HCT116 (cell line): ENCODE measurements around the gene TBC1D13.
"Not testable (repeated sequence)": the region's sequence is repeated elsewhere in the genome, so short reads cannot be mapped to it uniquely, and the experiment has no call there.

Source experiments
- EZH2 ChIP-seq: fragments of 200-600 bp; sonication (generic); IDR thresholded peaks from 2 replicates; pipeline ENCODE4 v1.6.1; 2017; ENCODE audit warnings: antibody characterized with exemption, mixed run types
- EZH2phosphoT487 ChIP-seq: fragments of 200-600 bp; IDR thresholded peaks from 2 replicates; pipeline ENCODE4 v1.6.1; 2018; ENCODE audit warnings: antibody characterized with exemption, borderline replicate concordance
- POLR2A ChIP-seq: IDR thresholded peaks from 2 replicates; pipeline ENCODE4 v1.7.0; 2011; ENCODE audit warnings: borderline replicate concordance; ENCODE audit not compliant: insufficient read depth, insufficient read length; ENCODE audit errors: extremely low read depth
- POLR2AphosphoS5 ChIP-seq: IDR thresholded peaks from 2 replicates; pipeline ENCODE4 v1.6.1; 2011; ENCODE audit warnings: mild to moderate bottlenecking, low read depth, low read length, moderate library complexity
- RAD21 ChIP-seq: IDR thresholded peaks from 2 replicates; pipeline ENCODE4 v1.6.1; 2012; ENCODE audit warnings: low read depth, mild to moderate bottlenecking
- SP1 ChIP-seq: IDR thresholded peaks from 2 replicates; pipeline ENCODE4 v1.6.1; 2012; ENCODE audit warnings: low read depth
- SRF ChIP-seq: IDR thresholded peaks from 2 replicates; pipeline ENCODE4 v1.6.1; 2012; ENCODE audit warnings: low read depth
- TCF7L2 ChIP-seq: IDR thresholded peaks from 2 replicates; pipeline ENCODE4 v1.7.0; 2011; ENCODE audit warnings: borderline replicate concordance, inconsistent platforms; ENCODE audit not compliant: insufficient read depth, insufficient read length; ENCODE audit errors: extremely low read depth
- YY1 ChIP-seq: IDR thresholded peaks from 2 replicates; pipeline ENCODE4 v1.6.1; 2011; ENCODE audit warnings: low read length, low read depth, moderate library complexity, mild to moderate bottlenecking; ENCODE audit not compliant: insufficient replicate concordance; ENCODE audit errors: extremely low read depth
- ZNF274 ChIP-seq: fragments of 200-500 bp; sonication (Bioruptor generic); IDR thresholded peaks from 2 replicates; pipeline ENCODE4 v1.6.1; 2014; ENCODE audit warnings: mild to moderate bottlenecking, low read depth, low read length, inconsistent platforms
- TF ChIP-seq, protein P1 (sequence below), 3 experiments: fragments of 200-600 bp in 1 of 3; sonication (generic) in 1 of 3; IDR thresholded peaks in 2 of 3; conservative IDR thresholded peaks in 1 of 3; 2 replicates each; pipeline ENCODE4 v1.5.1; 2012 to 2017; ENCODE audit warnings: low read depth in 2 of 3, low read length in 2 of 3, antibody characterized with exemption in 1 of 3, borderline replicate concordance in 1 of 3, control low read depth in 1 of 3, mild to moderate bottlenecking in 1 of 3, mixed read lengths in 1 of 3, mixed run types in 1 of 3, moderate library complexity in 1 of 3; ENCODE audit not compliant: insufficient read depth in 1 of 3
- TF ChIP-seq, protein P2 (sequence below): IDR thresholded peaks from 2 replicates; pipeline ENCODE4 v1.6.1; 2011; ENCODE audit warnings: mild to moderate bottlenecking, low read length, moderate library complexity; ENCODE audit not compliant: insufficient replicate concordance; ENCODE audit errors: extremely low read depth
- TF ChIP-seq, protein P3 (sequence below): IDR thresholded peaks from 2 replicates; pipeline ENCODE4 v1.6.1; 2012

DNA sequence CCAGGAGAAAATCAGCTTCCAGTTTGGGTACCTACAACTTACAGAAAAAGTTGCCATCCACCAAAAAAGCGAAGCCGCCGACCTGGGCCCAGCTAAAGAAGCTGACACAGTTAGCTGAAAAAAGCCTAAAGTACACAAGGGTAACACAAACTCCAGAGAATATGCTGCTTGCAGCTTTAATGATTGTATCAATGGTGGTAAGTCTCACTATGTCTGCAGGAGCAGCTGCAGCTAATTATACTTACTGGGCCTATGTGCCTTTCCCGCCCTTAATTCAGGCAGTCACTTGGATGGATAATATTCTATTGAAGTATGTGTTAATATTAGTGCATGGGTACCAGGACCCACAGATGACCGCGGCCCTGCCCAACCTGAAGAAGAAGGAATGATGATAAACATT lies 67.4 kb downstream of the TBC1D13 start:
- TF ChIP-seq, protein P1, sequence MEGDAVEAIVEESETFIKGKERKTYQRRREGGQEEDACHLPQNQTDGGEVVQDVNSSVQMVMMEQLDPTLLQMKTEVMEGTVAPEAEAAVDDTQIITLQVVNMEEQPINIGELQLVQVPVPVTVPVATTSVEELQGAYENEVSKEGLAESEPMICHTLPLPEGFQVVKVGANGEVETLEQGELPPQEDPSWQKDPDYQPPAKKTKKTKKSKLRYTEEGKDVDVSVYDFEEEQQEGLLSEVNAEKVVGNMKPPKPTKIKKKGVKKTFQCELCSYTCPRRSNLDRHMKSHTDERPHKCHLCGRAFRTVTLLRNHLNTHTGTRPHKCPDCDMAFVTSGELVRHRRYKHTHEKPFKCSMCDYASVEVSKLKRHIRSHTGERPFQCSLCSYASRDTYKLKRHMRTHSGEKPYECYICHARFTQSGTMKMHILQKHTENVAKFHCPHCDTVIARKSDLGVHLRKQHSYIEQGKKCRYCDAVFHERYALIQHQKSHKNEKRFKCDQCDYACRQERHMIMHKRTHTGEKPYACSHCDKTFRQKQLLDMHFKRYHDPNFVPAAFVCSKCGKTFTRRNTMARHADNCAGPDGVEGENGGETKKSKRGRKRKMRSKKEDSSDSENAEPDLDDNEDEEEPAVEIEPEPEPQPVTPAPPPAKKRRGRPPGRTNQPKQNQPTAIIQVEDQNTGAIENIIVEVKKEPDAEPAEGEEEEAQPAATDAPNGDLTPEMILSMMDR (IDR thresholded peaks at IDR 0.05 in 2 of 3, conservative IDR thresholded peaks at IDR 0.05 in 1 of 3; ENCODE audit: borderline replicate concordance in 1 of 3, insufficient read depth in 1 of 3, low read depth in 2 of 3, low read length in 2 of 3): not testable (repeated sequence)
- not testable (repeated sequence) for TF ChIP-seq TCF7L2, EZH2phosphoT487, SRF, SP1, POLR2AphosphoS5, ZNF274, RAD21, POLR2A, YY1, EZH2
- TF ChIP-seq, protein P2, sequence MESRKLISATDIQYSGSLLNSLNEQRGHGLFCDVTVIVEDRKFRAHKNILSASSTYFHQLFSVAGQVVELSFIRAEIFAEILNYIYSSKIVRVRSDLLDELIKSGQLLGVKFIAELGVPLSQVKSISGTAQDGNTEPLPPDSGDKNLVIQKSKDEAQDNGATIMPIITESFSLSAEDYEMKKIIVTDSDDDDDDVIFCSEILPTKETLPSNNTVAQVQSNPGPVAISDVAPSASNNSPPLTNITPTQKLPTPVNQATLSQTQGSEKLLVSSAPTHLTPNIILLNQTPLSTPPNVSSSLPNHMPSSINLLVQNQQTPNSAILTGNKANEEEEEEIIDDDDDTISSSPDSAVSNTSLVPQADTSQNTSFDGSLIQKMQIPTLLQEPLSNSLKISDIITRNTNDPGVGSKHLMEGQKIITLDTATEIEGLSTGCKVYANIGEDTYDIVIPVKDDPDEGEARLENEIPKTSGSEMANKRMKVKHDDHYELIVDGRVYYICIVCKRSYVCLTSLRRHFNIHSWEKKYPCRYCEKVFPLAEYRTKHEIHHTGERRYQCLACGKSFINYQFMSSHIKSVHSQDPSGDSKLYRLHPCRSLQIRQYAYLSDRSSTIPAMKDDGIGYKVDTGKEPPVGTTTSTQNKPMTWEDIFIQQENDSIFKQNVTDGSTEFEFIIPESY: not testable (repeated sequence)
- TF ChIP-seq, protein P3, sequence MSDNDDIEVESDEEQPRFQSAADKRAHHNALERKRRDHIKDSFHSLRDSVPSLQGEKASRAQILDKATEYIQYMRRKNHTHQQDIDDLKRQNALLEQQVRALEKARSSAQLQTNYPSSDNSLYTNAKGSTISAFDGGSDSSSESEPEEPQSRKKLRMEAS: not testable (repeated sequence)
